Measurements from ENCODE around the gene AKT2.

DNA sequence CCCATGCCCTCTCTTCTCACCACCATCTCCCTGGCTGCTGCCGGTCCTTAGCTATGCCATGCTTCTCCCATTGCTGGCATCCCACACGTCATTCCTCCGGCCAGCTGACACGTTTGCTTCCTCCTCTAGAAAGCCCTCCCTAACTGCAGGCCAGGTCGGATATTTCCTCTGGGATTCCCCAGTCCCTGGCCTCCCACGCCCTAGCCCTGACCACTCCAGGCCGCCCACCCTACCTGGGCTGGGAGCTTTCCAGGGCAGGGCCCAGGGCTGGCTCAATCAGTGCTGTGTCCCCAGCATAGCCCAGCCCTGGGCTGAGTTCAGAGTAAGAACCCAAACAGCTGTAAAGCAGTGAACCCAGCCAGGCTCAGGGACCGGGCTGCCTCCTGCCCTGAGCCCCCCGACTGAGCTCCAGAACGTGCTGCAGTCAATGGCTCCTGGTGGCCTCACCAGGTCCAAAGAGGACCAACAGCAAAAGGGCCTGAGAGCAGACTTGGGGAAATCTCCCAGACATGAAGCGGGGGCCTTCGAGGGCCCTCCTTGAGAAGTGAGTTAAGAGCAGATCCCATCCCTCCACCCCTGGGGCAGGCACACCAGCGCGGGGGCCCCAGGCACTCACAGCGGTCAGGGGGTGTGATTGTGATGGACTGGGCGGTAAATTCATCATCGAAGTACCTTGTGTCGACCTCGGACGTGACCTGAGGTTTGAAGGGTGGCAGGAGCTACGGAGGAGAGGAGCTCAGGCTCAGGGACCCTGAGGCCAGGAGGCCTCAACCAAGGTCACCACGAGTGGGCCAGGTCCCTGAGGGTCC is 50.5 kb downstream of the AKT2 start:
- TF ChIP-seq POLR2A (IDR thresholded peaks at IDR 0.05) = no peak
- TF ChIP-seq, protein P1, sequence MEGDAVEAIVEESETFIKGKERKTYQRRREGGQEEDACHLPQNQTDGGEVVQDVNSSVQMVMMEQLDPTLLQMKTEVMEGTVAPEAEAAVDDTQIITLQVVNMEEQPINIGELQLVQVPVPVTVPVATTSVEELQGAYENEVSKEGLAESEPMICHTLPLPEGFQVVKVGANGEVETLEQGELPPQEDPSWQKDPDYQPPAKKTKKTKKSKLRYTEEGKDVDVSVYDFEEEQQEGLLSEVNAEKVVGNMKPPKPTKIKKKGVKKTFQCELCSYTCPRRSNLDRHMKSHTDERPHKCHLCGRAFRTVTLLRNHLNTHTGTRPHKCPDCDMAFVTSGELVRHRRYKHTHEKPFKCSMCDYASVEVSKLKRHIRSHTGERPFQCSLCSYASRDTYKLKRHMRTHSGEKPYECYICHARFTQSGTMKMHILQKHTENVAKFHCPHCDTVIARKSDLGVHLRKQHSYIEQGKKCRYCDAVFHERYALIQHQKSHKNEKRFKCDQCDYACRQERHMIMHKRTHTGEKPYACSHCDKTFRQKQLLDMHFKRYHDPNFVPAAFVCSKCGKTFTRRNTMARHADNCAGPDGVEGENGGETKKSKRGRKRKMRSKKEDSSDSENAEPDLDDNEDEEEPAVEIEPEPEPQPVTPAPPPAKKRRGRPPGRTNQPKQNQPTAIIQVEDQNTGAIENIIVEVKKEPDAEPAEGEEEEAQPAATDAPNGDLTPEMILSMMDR (IDR thresholded peaks at IDR 0.05) = no peak

Data from gastroesophageal sphincter (tissue), 3 donors.